Prostate gland (tissue), 2 donors: ENCODE measurements around the gene BMP7. TPM values are rescaled to one million over a fixed set of nuclear protein-coding genes. Genes with fewer than 3 reads are reported as not detected.

ENCODE experiments used
- DNase-seq: peaks from one replicate; pipeline ENCODE4 v3.0.0-alpha.2; 2019; ENCODE audit warnings: low spot score
- H3K27ac ChIP-seq, 2 donors: fragments of 200-600 bp; sonication (generic); 2 replicates each; pipeline ENCODE4 v1.5.1; 2017 to 2019
- H3K27me3 ChIP-seq: fragments of 200-600 bp; sonication (generic); replicated peaks from 2 replicates; pipeline ENCODE4 v1.5.1; 2019; ENCODE audit not compliant: insufficient read depth
- H3K36me3 ChIP-seq, 2 donors: fragments of 200-600 bp; sonication (generic); 1 replicate in 1 of 2; 2 replicates in 1 of 2; pipeline versions ENCODE4 v1.5.1 to v1.8.1; 2017 to 2019
- H3K4me1 ChIP-seq: fragments of 200-600 bp; sonication (generic); replicated peaks from 2 replicates; pipeline ENCODE4 v1.5.1; 2019
- H3K4me3 ChIP-seq, 2 donors: fragments of 200-600 bp; sonication (generic); 2 replicates each; pipeline ENCODE4 v1.5.1; 2017 to 2019
- H3K9me3 ChIP-seq: fragments of 200-600 bp; sonication (generic); 2 replicates; pipeline ENCODE4 v1.5.1; 2017
- POLR2A ChIP-seq: fragments of 450-650 bp; IDR thresholded peaks from one replicate; pipeline ENCODE4 v1.6.1; 2016; ENCODE audit warnings: antibody characterized with exemption, mild to moderate bottlenecking
- POLR2AphosphoS5 ChIP-seq: sonication (generic); formaldehyde crosslinking; IDR thresholded peaks from one replicate; pipeline ENCODE4 v1.6.1; 2017; ENCODE audit warnings: antibody characterized with exemption
- WGBS: methylation state at CpG from one replicate; pipeline ENCODE4 v1.1.5; 2018; 5-methylcytosine and 5-hydroxymethylcytosine counted together
- intact Hi-C: fragments of 100-400 bp; cut with DNase I; formaldehyde crosslinking; loops from one replicate; pipeline ENCODE4 v1.14.2; 2022
- total RNA-seq, 2 donors: library from RNA; depleted of rRNA; stranded (reverse); fragments of >200 nt; gene quantifications; one replicate each; pipeline ENCODE4 v1.1.0, GENCODE V29; 2016
- TF ChIP-seq, protein P1 (sequence below), 4 experiments: fragments of 200-600 bp in 2 of 4; fragments of 450-650 bp in 2 of 4; sonication (generic) in 2 of 4; IDR thresholded peaks; 1 replicate in 3 of 4; 2 replicates in 1 of 4; pipeline ENCODE4 v1.5.1; 2016 to 2019; ENCODE audit warnings: antibody characterized with exemption in 4 of 4, mild to moderate bottlenecking in 2 of 4, moderate library complexity in 2 of 4

The BMP7 gene
- total RNA-seq, 2 donors from 2014 or later = 10.5 to 16.8 TPM

- no peaks in the 10 kb centered on the region for H3K27me3 ChIP-seq
- 64% methylated on average over 4 of the region's 4 CpGs for WGBS
- H3K4me3 ChIP-seq = no peak overlapping the region
- H3K27ac ChIP-seq = no peak overlapping the region
- H3K36me3 ChIP-seq = no peaks in the 10 kb centered on the region
- DNase-seq = no peak
- no peak for TF ChIP-seq POLR2AphosphoS5
- TF ChIP-seq, protein P1, sequence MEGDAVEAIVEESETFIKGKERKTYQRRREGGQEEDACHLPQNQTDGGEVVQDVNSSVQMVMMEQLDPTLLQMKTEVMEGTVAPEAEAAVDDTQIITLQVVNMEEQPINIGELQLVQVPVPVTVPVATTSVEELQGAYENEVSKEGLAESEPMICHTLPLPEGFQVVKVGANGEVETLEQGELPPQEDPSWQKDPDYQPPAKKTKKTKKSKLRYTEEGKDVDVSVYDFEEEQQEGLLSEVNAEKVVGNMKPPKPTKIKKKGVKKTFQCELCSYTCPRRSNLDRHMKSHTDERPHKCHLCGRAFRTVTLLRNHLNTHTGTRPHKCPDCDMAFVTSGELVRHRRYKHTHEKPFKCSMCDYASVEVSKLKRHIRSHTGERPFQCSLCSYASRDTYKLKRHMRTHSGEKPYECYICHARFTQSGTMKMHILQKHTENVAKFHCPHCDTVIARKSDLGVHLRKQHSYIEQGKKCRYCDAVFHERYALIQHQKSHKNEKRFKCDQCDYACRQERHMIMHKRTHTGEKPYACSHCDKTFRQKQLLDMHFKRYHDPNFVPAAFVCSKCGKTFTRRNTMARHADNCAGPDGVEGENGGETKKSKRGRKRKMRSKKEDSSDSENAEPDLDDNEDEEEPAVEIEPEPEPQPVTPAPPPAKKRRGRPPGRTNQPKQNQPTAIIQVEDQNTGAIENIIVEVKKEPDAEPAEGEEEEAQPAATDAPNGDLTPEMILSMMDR (IDR thresholded peaks at IDR 0.05) = no peak
- TF ChIP-seq POLR2A = no peak
- peaks cover 2% of the 10 kb centered on the region for H3K4me1 ChIP-seq
- intact Hi-C loops = no loop called here
- H3K9me3 ChIP-seq = no peaks in the 10 kb centered on the region
Observed at GRCh38 chr20:57248132-57248797, 18.2 kb downstream of the BMP7 start.

DNA sequence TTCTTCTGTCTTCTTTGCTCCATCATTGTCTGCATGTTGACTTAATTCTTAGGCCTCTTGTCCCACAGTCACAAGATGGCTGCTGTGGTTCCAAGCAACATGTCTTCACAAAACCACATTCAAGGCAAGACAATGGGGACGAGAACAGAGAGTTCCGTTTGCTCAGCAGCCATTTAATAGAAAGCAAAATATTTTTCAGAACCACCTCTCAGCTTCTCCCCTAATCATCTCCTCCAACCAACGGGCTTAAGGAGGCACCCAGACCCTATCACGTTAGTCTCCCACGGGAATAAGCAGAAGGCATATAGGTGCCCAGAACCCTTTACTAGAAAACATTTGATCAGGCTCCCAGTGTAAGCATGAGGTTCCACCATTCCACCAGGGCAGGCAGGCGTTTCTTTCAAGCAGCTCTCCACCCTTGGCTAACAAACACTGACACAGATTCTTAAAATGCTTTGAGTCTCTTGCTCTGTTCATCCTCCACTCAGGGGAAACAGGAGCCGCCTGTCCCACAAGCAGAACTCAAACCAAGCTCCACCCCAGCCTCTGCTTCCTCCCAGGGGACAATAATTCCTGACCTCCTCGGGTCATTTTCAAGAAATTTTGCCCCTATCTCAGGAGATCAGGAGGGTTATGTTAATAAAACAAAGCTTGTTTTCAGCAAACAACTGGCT, 19.0 kb downstream of the BMP7 start:
- no peak for TF ChIP-seq POLR2A
- no peak for TF ChIP-seq POLR2AphosphoS5
- TF ChIP-seq, protein P1 (IDR thresholded peaks at IDR 0.05) = no peak
- intact Hi-C loops = no loop called here
- no peak for DNase-seq
- no peaks in the 10 kb centered on the region for H3K27me3 ChIP-seq
- H3K4me3 ChIP-seq = no peak overlapping the region
- H3K27ac ChIP-seq = no peak overlapping the region
- 65% methylated on average over 8 of the region's 8 CpGs for WGBS
- H3K9me3 ChIP-seq = no peaks in the 10 kb centered on the region
- H3K36me3 ChIP-seq = no peaks in the 10 kb centered on the region
- peaks cover 2% of the 10 kb centered on the region for H3K4me1 ChIP-seq

DNA sequence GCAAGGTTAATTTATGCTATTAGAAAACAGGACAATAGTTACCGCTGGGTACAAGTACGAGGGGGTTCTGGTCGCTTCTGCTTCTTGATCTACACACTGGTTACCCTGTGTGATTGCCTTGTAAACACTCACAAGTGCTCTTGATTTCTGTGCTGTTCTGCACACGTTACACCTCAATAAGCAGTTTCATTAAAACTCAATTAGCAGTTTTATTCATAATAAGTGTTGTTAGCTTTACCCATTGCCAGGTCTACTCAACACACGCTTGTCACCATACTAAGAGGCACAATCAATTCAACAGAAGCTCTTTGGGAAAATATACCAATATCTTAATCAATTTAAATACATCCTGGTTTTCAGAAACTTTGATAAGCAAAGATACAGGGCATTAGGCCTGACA, 20.4 kb downstream of the BMP7 start:
- no peak for TF ChIP-seq POLR2AphosphoS5
- TF ChIP-seq, protein P1 (IDR thresholded peaks at IDR 0.05) = no peak
- TF ChIP-seq POLR2A = no peak
- H3K36me3 ChIP-seq = no peaks in the 10 kb centered on the region
- WGBS = 94% methylated on average over 5 of the region's 5 CpGs
- H3K4me1 ChIP-seq = peaks cover 1% of the 10 kb centered on the region
- no peak overlapping the region for H3K4me3 ChIP-seq
- no peaks in the 10 kb centered on the region for H3K27me3 ChIP-seq
- DNase-seq = no peak
- no peaks in the 10 kb centered on the region for H3K9me3 ChIP-seq
- intact Hi-C loops = no loop called here
- no peak overlapping the region for H3K27ac ChIP-seq

- Histone ChIP-seq H3K9me3 (no peaks in the 10 kb centered on the region), H3K27me3 (no peaks in the 10 kb centered on the region), H3K27ac (no peak overlapping the region), H3K4me1 (no peaks in the 10 kb centered on the region), H3K4me3 (no peak overlapping the region), H3K36me3 (no peaks in the 10 kb centered on the region)
- intact Hi-C loops = no loop called here
- WGBS = 69% methylated on average over 3 of the region's 3 CpGs
- DNase-seq = no peak
- TF ChIP-seq POLR2AphosphoS5 = no peak
- no peak for TF ChIP-seq POLR2A
- TF ChIP-seq, protein P1 (IDR thresholded peaks at IDR 0.05) = no peak
Observed at GRCh38 chr20:57244627-57245214, 21.7 kb downstream of the BMP7 start.
